ENCODE results near the gene TEX9.
A peak's percentile ranks its signal among the peaks of the same experiment; 100 is the strongest.

The TEX9 gene

DNA sequence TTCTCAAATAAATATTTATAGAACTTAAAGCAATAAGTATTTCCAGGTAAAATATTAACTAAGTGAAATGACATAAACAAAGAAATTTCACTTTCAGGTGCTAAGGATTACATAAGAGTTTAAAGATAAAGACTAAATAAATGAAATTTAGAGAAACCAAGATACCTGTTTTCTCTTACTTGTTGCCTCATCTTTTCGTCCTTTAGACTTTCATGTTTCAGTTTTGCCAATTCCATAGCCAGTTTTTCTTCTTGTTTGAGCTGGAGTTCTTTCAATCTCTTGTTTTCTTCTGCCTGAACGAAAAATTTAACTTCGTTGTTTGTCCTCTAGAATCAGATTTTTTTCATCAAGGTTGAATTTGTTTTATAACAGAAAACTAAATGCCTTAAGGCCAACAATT lies 91.0 kb downstream of the TEX9 start:
- DNase-seq, result no peak

DNA sequence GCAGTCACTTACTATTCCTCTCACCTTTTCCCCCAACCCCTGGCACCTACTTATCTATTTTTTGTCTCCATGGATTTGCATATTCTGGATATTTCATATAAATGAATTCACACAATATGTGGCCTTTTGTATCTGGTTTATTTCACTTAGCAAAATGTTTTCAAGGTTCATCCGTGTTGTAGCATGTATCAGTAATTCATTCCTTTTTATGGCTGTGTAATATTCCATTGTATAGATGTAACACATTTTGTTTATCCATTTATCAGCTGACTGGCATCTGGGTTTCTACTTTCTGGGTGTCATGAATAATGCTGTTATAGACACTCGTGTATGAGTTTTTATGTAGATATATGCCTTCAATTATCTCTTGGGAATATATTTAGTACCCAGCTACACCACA lies 93.9 kb downstream of the TEX9 start:
- no peak for DNase-seq

DNA sequence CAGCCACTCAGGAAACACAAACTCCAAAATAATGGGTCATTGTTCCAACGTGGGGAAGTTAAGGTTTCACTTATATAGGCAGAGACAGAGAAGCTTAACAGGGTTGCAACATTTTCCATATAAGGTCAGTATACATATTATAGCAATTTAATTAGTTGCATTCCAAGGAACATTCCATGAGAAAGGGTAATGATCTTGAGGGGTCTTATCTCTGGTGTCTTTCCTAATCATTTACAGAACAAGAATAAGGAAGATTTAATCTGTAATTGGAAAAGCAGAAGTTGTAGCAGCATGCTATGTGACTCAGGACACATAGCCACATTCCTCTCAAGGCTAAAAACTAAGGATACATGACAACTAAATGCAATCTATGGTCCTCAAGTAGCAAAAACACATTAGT lies 94.8 kb downstream of the TEX9 start:
- no peak for DNase-seq

DNA sequence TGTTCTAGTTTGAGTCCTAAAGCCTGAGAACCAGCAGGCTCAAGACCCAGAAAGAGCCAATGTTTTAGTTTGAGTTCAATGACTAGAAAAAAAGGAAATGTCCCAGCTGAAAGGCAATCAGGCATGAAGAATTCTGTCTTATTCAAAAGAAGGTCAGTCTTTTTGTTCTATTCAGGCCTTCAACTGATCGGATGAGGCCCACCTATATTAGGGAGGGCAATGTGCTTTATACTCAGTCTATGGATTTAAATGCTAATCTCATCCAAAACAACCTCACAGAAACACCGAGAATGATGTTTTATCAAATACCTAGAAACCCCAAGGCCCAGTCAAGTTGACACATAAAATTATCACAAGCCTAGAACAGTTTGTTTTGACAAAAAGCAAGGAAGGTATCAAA lies 95.7 kb downstream of the TEX9 start:
- no peak for DNase-seq

DNA sequence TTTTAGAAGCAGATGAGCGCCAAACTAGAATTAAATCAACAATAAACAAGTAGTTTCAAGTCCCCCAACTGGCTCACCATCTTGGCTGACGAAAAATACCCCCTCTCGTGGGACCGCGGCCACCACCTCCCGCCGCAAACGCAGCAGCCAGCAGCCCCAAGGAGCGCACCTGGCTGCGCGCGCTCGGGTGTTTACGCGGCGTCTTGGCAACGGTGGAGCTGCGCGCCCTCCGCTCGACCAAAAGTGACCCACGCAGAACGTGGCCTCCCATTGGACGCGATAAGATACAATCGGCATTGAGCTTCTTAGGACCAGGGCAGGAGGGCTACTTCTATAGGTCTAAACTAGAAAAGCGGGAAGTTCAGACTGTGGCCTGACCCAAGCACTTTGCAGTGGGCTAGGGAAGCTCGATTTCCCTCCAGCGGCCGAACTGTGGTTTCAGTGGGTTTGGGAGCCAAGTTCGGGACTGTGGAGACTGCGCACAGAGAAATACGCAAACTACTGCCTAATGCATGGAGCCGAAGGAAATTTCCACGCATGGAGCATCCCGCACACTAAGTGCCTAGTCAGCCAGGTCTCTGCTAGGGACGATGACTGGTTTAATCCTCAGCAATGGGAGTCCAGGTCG lies 99.8 kb downstream of the TEX9 start, which contains the start of gene MNS1:
Gene MNS1, minus strand, starts transcription at position 245 of the 628 bp plus-strand sequence. Its CDS starts 165 bp downstream, at position 80.
- peak; percentile 83 for DNase-seq

DNA sequence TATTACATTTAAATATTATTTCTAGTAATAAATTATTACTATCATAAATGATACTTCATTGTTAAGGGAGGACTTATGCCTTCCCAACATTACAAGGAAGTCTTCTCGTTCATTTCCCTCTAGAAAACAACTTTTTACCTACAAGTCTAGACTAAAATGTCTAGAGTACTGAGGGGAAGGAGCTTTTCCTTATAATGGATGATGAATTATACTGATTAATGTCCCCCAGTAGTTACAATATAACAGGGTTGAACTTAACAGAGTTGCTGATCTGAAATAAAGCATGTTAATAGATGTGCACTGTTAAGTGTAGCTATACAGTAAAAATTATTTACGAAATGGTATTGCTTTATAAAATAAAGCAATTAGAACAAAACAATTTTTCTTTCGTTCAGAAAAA lies 102.4 kb downstream of the TEX9 start:
- no peak for DNase-seq

DNA sequence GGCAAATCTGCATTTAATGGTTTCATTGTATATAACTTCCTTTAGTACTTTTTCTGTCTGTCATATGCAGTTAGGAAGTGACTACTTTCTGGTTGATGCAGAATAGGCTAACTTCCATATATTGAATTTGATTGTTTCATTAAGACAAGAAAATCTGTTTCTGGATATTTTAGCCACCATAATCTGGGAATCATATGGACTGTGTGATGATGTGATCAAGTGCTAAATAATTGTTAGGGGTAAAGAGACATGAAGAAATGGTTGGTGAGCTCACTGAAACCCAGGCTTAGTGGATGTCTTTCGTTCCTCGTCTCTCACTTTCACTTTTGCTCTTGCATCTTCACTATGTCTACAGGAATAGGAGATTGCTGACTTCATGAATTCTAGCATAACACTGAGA lies 103.2 kb downstream of the TEX9 start:
- no peak for DNase-seq

DNA sequence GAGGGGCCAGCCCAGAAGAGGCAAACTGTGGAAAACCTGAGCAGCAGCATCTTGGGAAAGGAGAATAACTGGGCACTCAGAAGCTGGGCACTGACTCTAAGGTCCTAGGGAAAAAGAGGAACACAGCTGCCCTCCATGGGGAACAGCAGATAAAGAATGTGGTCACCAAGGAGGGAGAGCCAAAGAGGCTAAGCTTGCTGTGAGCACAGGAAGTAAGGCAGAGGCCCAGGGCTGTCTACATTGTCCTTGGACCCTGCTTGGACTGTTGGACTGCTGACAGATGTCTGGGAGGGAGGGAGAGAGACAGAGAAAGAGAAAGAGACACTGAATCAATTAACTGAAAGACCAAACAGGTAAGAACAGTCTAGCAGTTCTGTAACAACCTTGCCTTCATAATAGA lies 104.3 kb downstream of the TEX9 start:
- DNase-seq, result no peak

DNA sequence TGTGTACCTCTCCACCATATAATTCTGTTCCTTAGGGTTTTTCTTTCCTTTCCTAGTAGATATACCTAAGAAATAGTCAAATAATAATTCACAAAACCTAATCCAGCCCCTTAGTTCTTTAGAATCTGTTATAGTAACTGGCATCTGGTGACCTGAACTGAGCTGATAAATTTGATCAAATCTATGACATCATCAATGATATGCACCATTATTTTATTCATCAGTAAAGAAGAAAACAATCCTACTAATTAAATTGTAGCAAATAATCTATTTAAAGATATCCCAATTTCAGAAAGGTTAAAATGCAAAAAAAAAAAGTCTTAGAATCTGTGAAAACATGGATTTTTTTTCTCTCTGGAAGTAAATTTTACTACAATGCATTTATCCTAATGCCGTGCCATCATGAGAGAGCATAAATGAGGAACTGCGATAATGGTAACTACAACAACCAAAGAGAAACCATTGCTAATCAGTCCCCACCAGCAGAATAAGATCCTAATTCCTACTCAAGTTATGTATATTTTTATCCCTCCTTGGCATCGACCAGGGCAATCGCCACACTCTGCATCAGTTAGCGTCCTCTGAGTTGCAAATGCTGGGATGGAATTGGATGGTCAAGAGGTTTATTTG lies 106.3 kb downstream of the TEX9 start:
- DNase-seq, result no peak

DNA sequence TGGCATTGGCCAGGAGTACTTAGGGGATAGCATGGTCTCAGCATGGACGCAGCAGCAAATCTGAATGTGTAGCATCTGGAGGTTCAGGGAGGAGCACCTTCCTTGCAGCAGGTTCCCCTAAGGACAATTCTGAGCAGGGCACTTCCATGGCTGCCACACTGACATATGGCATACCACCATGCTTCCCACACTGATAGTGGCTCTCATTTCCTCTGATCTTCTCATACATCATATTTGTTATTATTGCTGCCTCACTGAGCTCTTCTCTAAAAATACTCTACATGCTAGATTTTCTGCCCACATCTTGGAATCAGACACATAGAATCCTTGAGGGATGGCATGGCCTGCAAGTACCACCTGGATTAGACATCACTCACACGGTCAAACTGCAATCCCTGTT lies 107.1 kb downstream of the TEX9 start:
- no peak for DNase-seq

DNA sequence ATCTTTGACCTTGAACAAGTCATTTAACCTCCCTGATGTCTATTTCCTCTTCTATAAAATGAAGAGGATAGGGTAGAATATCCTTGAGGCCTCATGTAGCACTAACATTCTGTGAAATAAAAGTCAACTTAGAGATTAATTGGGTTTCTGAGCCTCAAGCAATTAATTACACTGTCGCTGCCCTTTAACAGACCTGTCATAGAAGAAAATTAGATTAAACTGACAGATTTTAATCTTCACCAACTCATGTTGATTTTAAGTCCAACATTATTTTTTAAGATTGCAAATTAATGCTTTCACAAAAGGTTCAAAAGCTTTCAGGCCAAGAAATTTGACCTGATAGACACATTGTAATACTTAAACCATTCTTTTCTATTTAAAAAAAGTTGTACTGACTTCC lies 107.8 kb downstream of the TEX9 start:
- no peak for DNase-seq

DNA sequence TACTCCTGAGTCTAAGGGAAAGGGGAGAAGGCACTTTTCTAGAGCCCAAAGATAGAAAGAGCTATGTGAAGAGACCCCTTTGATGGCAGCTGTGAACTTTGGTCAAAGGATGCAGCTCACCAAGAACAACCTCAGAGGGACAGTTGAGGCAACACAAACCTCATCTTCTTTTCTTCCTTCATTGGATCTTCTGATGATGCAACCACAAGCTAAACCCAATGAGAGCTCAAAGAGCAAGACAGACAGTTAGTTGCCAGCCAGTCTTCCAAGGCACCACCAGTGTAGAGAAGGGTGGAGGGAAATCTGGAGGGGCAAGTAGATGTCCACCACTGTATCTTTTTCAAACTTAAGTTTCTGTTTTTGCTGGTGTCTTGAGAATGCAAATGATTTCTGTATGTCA lies 110.1 kb downstream of the TEX9 start:
- DNase-seq, result no peak
